HepG2 (cell line): ENCODE data around the gene DCP2. TPM values are rescaled to one million over a fixed set of nuclear protein-coding genes. Genes with fewer than 3 reads are reported as not detected.

Source experiments
- ATAC-seq: fragments of 200-7000 bp; cut with Tn5 transposase; 3 replicates; pipeline ENCODE4 v1.9.1; 2020; ENCODE audit warnings: mild to moderate bottlenecking, moderate library complexity
- BruUV-seq: library from RNA; stranded (reverse); fragments of 400-500 nt; replicated peaks from 2 replicates; lab custom pipeline; 2021; lab: Mats Ljungman, UMichigan
- CTCF ChIA-PET: fragments of 300-600 bp; formaldehyde crosslinking; extraction: SDS; loops from one replicate; lab custom pipeline; 2021; ENCODE audit warnings: low total read pairs, inconsistent platforms, low intra/inter-chr PET ratio; lab: Yijun Ruan, JAX
- POLR2A ChIA-PET: fragments of 350-600 bp; sonication (Branson Sonifier 250); formaldehyde crosslinking; loops from one replicate; lab custom pipeline; 2020; ENCODE audit warnings: antibody characterized with exemption, inconsistent platforms; lab: Yijun Ruan, JAX
- DNase-seq: peaks from one replicate; pipeline ENCODE4 v3.0.0-alpha.2; 2015; ENCODE audit warnings: low spot score
- FAIRE-seq: peaks from 3 replicates; lab custom pipeline; 2011; peaks lifted over from hg19 to GRCh38; lab: Jason Lieb, UNC
- H2AFZ ChIP-seq: one replicate; pipeline ENCODE4 v1.6.1; 2011; ENCODE audit warnings: low read length, inconsistent platforms
- H3K27ac ChIP-seq: fragments of 300-600 bp; 3 replicates; pipeline ENCODE4 v1.8.0; 2011; ENCODE audit warnings: mixed run types, mild to moderate bottlenecking, mixed read lengths, low read length, inconsistent platforms; ENCODE audit not compliant: insufficient read depth; ENCODE audit errors: extremely low read length
- H3K27me3 ChIP-seq, 2 experiments: fragments of 200-600 bp in 1 of 2; 2 replicates in 1 of 2; 3 replicates in 1 of 2; pipeline versions ENCODE4 v1.6.0 to v1.8.0; 2011; ENCODE audit warnings: low read length in 2 of 2, mild to moderate bottlenecking in 2 of 2, moderate library complexity in 2 of 2, inconsistent platforms in 1 of 2; ENCODE audit not compliant: insufficient read depth in 2 of 2, control insufficient read depth in 1 of 2
- H3K36me3 ChIP-seq, 2 experiments: fragments of 200-600 bp in 1 of 2; replicated peaks in 1 of 2; 2 replicates in 1 of 2; 3 replicates in 1 of 2; pipeline versions ENCODE4 v1.5.1 to v1.8.0; 2011; ENCODE audit warnings: low read length in 2 of 2, inconsistent platforms in 1 of 2; ENCODE audit not compliant: insufficient read depth in 2 of 2, control insufficient read depth in 1 of 2
- H3K4me1 ChIP-seq: 2 replicates; pipeline ENCODE4 v1.5.1; 2012; ENCODE audit warnings: low read length, inconsistent platforms; ENCODE audit not compliant: insufficient read depth
- H3K4me2 ChIP-seq: 2 replicates; pipeline ENCODE4 v1.6.0; 2011; ENCODE audit warnings: low read depth, low read length, inconsistent platforms
- H3K4me3 ChIP-seq, 3 experiments: fragments of 200-600 bp in 1 of 3; sonication (generic), shearing (Covaris generic) in 1 of 3; replicated peaks in 1 of 3; 2 replicates each; pipeline ENCODE4 v1.5.1; 2011 to 2016; ENCODE audit warnings: low read length in 3 of 3, inconsistent platforms in 2 of 3, low read depth in 2 of 3, mild to moderate bottlenecking in 2 of 3, control low read depth in 1 of 3, mixed read lengths in 1 of 3; ENCODE audit not compliant: insufficient read depth in 1 of 3
- H3K79me2 ChIP-seq: one replicate; pipeline ENCODE4 v1.6.1; 2011; ENCODE audit warnings: low read length, inconsistent platforms; ENCODE audit not compliant: insufficient read depth
- H3K9ac ChIP-seq: 2 replicates; pipeline ENCODE4 v1.6.0; 2011; ENCODE audit warnings: mild to moderate bottlenecking, low read depth, low read length, inconsistent platforms; ENCODE audit not compliant: insufficient read depth
- H3K9me3 ChIP-seq: 2 replicates; pipeline ENCODE4 v1.5.1; 2012; ENCODE audit warnings: mild to moderate bottlenecking, low read length
- H4K20me1 ChIP-seq: 2 replicates; pipeline ENCODE4 v1.6.0; 2011; ENCODE audit warnings: inconsistent platforms, mild to moderate bottlenecking, low read length, moderate library complexity; ENCODE audit not compliant: insufficient read depth
- HNF4A ChIP-seq: sonication (generic); formaldehyde crosslinking; IDR thresholded peaks from 2 replicates; pipeline ENCODE4 v1.4.0; 2020; ENCODE audit warnings: missing genetic modification reagents
- JDP2 ChIP-seq: sonication (generic); formaldehyde crosslinking; IDR thresholded peaks from 2 replicates; pipeline ENCODE4 v1.8.1; 2022; ENCODE audit warnings: missing genetic modification reagents, borderline replicate concordance
- SRSF1 ChIP-seq: fragments of 200-400 bp; formaldehyde crosslinking; optimal IDR thresholded peaks from 2 replicates; pipeline ENCODE3; 2017; ENCODE audit warnings: mild to moderate bottlenecking, low read depth, low read length, moderate library complexity
- THRA ChIP-seq: sonication (generic); formaldehyde crosslinking; IDR thresholded peaks from 2 replicates; pipeline ENCODE4 v1.4.0; 2020; ENCODE audit warnings: missing genetic modification reagents, borderline replicate concordance
- ZNF10 ChIP-seq: sonication (generic); formaldehyde crosslinking; IDR thresholded peaks from 2 replicates; pipeline ENCODE4 v1.4.0; 2020; ENCODE audit warnings: mild to moderate bottlenecking, low read depth, missing genetic modification reagents, borderline replicate concordance
- WGBS: methylation state at CpG from one replicate; pipeline ENCODE4 v1.1.6; 2017; ENCODE audit warnings: low lambda C conversion rate; 5-methylcytosine and 5-hydroxymethylcytosine counted together
- in situ Hi-C: cut with HindIII; loops from 2 replicates; pipeline ENCODE4 v1.10.0; 2017; ENCODE audit warnings: low pct_unique_long_range_greater_than_20kb; ENCODE audit not compliant: extremely low pct_ligation_motif_present
- intact Hi-C: fragments of 100-400 bp; cut with micrococcal nuclease; formaldehyde crosslinking; loops from one replicate; pipeline ENCODE4 v1.10.0; 2022; ENCODE audit not compliant: unreplicated experiment
- polyA plus RNA-seq, 8 experiments: library from polyadenylated mRNA; depleted of rRNA in 3 of 8; stranded (reverse) in 7 of 8; unstranded in 1 of 8; fragments of >200 nt; fragmentation: Illumina TruSeq in 4 of 8; extraction: Trizol in 4 of 8; gene quantifications; 2 replicates each; pipeline versions ENCODE4 v1.2.1 to v1.2.3, GENCODE V29; 2011 to 2016; ENCODE audit warnings: low read depth in 4 of 8, missing spikeins in 1 of 8, mixed read lengths in 1 of 8; ENCODE audit not compliant: insufficient read depth in 1 of 8
- total RNA-seq, 5 experiments: library from RNA; depleted of rRNA; stranded (reverse); fragments of >200 nt; fragmentation: Illumina TruSeq; extraction: Trizol; gene quantifications; 2 replicates each; pipeline ENCODE4 v1.2.3, GENCODE V29; 2016; ENCODE audit warnings: low read depth in 1 of 5
- TF ChIP-seq, protein P1 (sequence below): sonication (generic); formaldehyde crosslinking; IDR thresholded peaks from 2 replicates; pipeline ENCODE4 v1.4.0; 2020; ENCODE audit warnings: missing genetic modification reagents, borderline replicate concordance
- TF ChIP-seq, protein P2 (sequence below): sonication (generic); formaldehyde crosslinking; IDR thresholded peaks from 2 replicates; pipeline ENCODE4 v1.4.0; 2020; ENCODE audit warnings: missing genetic modification reagents

The DCP2 gene
- total and polyA plus RNA-seq, 2 of the 13 experiments (the other 11 are each of a cell fraction or from before 2014, with no cell fraction given): 16.2 to 63.4 TPM

DNA sequence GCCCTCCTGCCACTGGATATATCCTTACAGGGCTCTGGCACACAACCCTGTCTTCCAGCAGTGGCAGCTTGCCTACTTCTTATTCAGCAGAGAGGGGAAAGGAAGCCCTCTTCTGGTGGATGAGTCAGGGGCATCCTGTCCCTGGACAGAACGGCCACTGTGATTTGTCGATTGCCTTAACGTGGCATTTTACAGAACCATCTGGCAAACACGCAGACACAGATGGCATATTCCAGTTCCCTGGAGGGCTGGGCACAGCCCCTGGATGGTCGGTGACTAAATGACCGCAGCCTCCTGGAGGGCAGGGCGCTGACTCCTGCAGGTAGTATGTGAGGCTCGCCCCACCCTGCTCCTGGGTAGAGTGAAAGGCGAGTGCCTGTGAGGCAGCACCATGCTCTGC is 62.1 kb downstream of the DCP2 start (continued):
- TF ChIP-seq, protein P1, sequence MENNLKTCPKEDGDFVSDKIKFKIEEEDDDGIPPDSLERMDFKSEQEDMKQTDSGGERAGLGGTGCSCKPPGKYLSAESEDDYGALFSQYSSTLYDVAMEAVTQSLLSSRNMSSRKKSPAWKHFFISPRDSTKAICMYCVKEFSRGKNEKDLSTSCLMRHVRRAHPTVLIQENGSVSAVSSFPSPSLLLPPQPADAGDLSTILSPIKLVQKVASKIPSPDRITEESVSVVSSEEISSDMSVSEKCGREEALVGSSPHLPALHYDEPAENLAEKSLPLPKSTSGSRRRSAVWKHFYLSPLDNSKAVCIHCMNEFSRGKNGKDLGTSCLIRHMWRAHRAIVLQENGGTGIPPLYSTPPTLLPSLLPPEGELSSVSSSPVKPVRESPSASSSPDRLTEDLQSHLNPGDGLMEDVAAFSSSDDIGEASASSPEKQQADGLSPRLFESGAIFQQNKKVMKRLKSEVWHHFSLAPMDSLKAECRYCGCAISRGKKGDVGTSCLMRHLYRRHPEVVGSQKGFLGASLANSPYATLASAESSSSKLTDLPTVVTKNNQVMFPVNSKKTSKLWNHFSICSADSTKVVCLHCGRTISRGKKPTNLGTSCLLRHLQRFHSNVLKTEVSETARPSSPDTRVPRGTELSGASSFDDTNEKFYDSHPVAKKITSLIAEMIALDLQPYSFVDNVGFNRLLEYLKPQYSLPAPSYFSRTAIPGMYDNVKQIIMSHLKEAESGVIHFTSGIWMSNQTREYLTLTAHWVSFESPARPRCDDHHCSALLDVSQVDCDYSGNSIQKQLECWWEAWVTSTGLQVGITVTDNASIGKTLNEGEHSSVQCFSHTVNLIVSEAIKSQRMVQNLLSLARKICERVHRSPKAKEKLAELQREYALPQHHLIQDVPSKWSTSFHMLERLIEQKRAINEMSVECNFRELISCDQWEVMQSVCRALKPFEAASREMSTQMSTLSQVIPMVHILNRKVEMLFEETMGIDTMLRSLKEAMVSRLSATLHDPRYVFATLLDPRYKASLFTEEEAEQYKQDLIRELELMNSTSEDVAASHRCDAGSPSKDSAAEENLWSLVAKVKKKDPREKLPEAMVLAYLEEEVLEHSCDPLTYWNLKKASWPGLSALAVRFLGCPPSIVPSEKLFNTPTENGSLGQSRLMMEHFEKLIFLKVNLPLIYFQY (CRISPR knock-in tag): no peak
- no peak for TF ChIP-seq SRSF1
- no peak for TF ChIP-seq HNF4A
- no peak for TF ChIP-seq THRA (CRISPR knock-in tag)
- no peak for TF ChIP-seq JDP2 (CRISPR knock-in tag)

- H4K20me1 ChIP-seq: no peaks in the 10 kb centered on the region
- ATAC-seq (no peak), DNase-seq (no peak), FAIRE-seq (no peak)
- in situ Hi-C loops: loop anchor here (25.0 kb wide), 1 partner anchor 473 kb away; the partner anchor contains the start of gene YTHDC2
- POLR2A ChIA-PET: no interaction called here
- no peaks in the 10 kb centered on the region for H3K79me2 ChIP-seq
- H3K27ac ChIP-seq: no peak overlapping the region
- no peak overlapping the region for H3K9ac ChIP-seq
- H3K4me1 ChIP-seq: no peaks in the 10 kb centered on the region
- no peak overlapping the region for H3K4me3 ChIP-seq
- 92% methylated on average over 10 of the region's 14 CpGs for WGBS
- no peak overlapping the region for H2AFZ ChIP-seq
- no peaks in the 10 kb centered on the region for H3K36me3 ChIP-seq
- H3K9me3 ChIP-seq: no peaks in the 10 kb centered on the region
- H3K27me3 ChIP-seq: no peaks in the 10 kb centered on the region
- TF ChIP-seq, protein P2, sequence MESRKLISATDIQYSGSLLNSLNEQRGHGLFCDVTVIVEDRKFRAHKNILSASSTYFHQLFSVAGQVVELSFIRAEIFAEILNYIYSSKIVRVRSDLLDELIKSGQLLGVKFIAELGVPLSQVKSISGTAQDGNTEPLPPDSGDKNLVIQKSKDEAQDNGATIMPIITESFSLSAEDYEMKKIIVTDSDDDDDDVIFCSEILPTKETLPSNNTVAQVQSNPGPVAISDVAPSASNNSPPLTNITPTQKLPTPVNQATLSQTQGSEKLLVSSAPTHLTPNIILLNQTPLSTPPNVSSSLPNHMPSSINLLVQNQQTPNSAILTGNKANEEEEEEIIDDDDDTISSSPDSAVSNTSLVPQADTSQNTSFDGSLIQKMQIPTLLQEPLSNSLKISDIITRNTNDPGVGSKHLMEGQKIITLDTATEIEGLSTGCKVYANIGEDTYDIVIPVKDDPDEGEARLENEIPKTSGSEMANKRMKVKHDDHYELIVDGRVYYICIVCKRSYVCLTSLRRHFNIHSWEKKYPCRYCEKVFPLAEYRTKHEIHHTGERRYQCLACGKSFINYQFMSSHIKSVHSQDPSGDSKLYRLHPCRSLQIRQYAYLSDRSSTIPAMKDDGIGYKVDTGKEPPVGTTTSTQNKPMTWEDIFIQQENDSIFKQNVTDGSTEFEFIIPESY: peak; percentile 56
- TF ChIP-seq ZNF10 (CRISPR knock-in tag): no peak
- TF ChIP-seq, all 625 proteins: peak for 1
- CTCF ChIA-PET: no interaction called here
- intact Hi-C loops: no loop called here
- no TSS peak for BruUV-seq
- no peak overlapping the region for H3K4me2 ChIP-seq
These were observed 62.8 kb downstream of the DCP2 start for GRCh38 chr5:113039229-113039933.
